ENCODE measurements around the gene FOXN1. TPM values are rescaled to one million over a fixed set of nuclear protein-coding genes. Genes with fewer than 3 reads are reported as not detected.
A peak's percentile ranks its signal among the peaks of the same experiment; 100 is the strongest.

Gene FOXN1
- total RNA-seq, 2 donors from 2014 or later: 0.52 TPM; not detected in 1

GRCh38 chr17:28523186-28523585 lies 17.0 kb downstream of the FOXN1 start:
- WGBS, 2 donors: 84 to 91% methylated on average over 4 to 6 of the region's 6 CpGs
- H3K27ac ChIP-seq: no peak overlapping the region
- peaks cover 33% of the 10 kb centered on the region for H3K4me1 ChIP-seq

GRCh38 chr17:28523876-28524275 lies 17.7 kb downstream of the FOXN1 start:
- no peaks in the 10 kb centered on the region for H3K9me3 ChIP-seq
- intact Hi-C loops (cut with DNase I): no loop called here
- 88 to 100% methylated on average over 2 to 15 of the region's 15 CpGs for WGBS, 2 donors
- H3K27me3 ChIP-seq: no peaks in the 10 kb centered on the region
- DNase-seq: no peak
- peaks cover 33% of the 10 kb centered on the region for H3K4me1 ChIP-seq
- no peak for ATAC-seq
- H3K27ac ChIP-seq: no peak overlapping the region
- no peaks in the 10 kb centered on the region for H3K36me3 ChIP-seq (replicated peaks in 1 of 2; ENCODE audit: insufficient read depth in 1 of 2, low read depth in 2 of 2)
- TF ChIP-seq POLR2A (IDR thresholded peaks at IDR 0.05): no peak
- no peak overlapping the region for H3K4me3 ChIP-seq

More at GRCh38 chr17:28523186-28523585, 17.0 kb downstream of the FOXN1 start:
- no peak overlapping the region for H3K4me3 ChIP-seq
- H3K27me3 ChIP-seq: no peaks in the 10 kb centered on the region
- ATAC-seq (no peak), DNase-seq (no peak)
- H3K36me3 ChIP-seq (replicated peaks in 1 of 2; ENCODE audit: insufficient read depth in 1 of 2, low read depth in 2 of 2): no peaks in the 10 kb centered on the region
- no peaks in the 10 kb centered on the region for H3K9me3 ChIP-seq
- TF ChIP-seq CTCF (IDR thresholded peaks at IDR 0.05) (no peak), POLR2A (IDR thresholded peaks at IDR 0.05) (no peak)
- intact Hi-C loops (cut with DNase I): no loop called here

GRCh38 chr17:28524476-28525424 lies 18.6 kb downstream of the FOXN1 start:
- Histone ChIP-seq H3K4me1 (peaks cover 33% of the 10 kb centered on the region), H3K36me3 (replicated peaks in 1 of 2; ENCODE audit: insufficient read depth in 1 of 2, low read depth in 2 of 2) (no peaks in the 10 kb centered on the region), H3K27me3 (no peaks in the 10 kb centered on the region), H3K9me3 (no peaks in the 10 kb centered on the region), H3K27ac (peak overlapping the region; percentile 13 to 69 (median 62)), H3K4me3 (no peak overlapping the region)
- TF ChIP-seq POLR2A (IDR thresholded peaks at IDR 0.05) (no peak), CTCF (IDR thresholded peaks at IDR 0.05) (peak in 1 of 7 experiments; percentile 0)
- ATAC-seq (peak; percentile 83), DNase-seq (peak; percentile 51 to 89 (median 70))
- intact Hi-C loops (cut with DNase I): no loop called here
- WGBS, 2 donors: 78 to 84% methylated on average over 25 of the region's 25 CpGs

- Histone ChIP-seq H3K4me3 (no peak overlapping the region), H3K36me3 (replicated peaks in 1 of 2; ENCODE audit: insufficient read depth in 1 of 2, low read depth in 2 of 2) (no peaks in the 10 kb centered on the region), H3K27ac (no peak overlapping the region), H3K4me1 (peaks cover 33% of the 10 kb centered on the region), H3K27me3 (no peaks in the 10 kb centered on the region), H3K9me3 (no peaks in the 10 kb centered on the region)
- intact Hi-C loops (cut with DNase I): no loop called here
- DNase-seq (peak in 2 of 4 donors; percentile 15 to 69), ATAC-seq (no peak)
- TF ChIP-seq POLR2A (IDR thresholded peaks at IDR 0.05) (no peak), CTCF (IDR thresholded peaks at IDR 0.05) (no peak)
- WGBS, 2 donors: 55 to 76% methylated on average over 5 to 8 of the region's 8 CpGs
Measured at GRCh38 chr17:28526381-28526780, 20.2 kb downstream of the FOXN1 start.

GRCh38 chr17:28527181-28527681 lies 21.1 kb downstream of the FOXN1 start:
- H3K4me1 ChIP-seq: peaks cover 33% of the 10 kb centered on the region
- 92 to 97% methylated on average over 2 of the region's 2 CpGs for WGBS, 2 donors
- no peak overlapping the region for H3K4me3 ChIP-seq
- H3K36me3 ChIP-seq (replicated peaks in 1 of 2; ENCODE audit: insufficient read depth in 1 of 2, low read depth in 2 of 2): no peaks in the 10 kb centered on the region
- no peak for ATAC-seq
- H3K27me3 ChIP-seq: no peaks in the 10 kb centered on the region
- intact Hi-C loops (cut with DNase I): no loop called here
- no peak for TF ChIP-seq POLR2A (IDR thresholded peaks at IDR 0.05)
- TF ChIP-seq CTCF (IDR thresholded peaks at IDR 0.05): no peak
- H3K9me3 ChIP-seq: no peaks in the 10 kb centered on the region
- no peak for DNase-seq
- peak overlapping the region in 1 of 4 donors; percentile 16 for H3K27ac ChIP-seq

Data from body of pancreas (tissue), 4 donors.